Liver (tissue), 3 donors: ENCODE results near the gene KIF1A.

ENCODE experiments used
- ATF3 ChIP-seq: IDR thresholded peaks from 2 replicates; pipeline ENCODE4 v1.6.1; 2016; ENCODE audit warnings: antibody characterized with exemption
- CTCF ChIP-seq: fragments of 150-350 bp; IDR thresholded peaks from 2 replicates; pipeline ENCODE4 v1.5.1; 2017; ENCODE audit warnings: improper control_type of control experiment, low read depth, low read length; ENCODE audit not compliant: missing input control
- EGR1 ChIP-seq, 2 donors: IDR thresholded peaks; 2 replicates each; pipeline ENCODE4 v1.6.1; 2016 to 2018; ENCODE audit warnings: antibody characterized with exemption in 2 of 2, low read depth in 2 of 2
- GABPA ChIP-seq, 2 donors: IDR thresholded peaks in 1 of 2; conservative IDR thresholded peaks in 1 of 2; 2 replicates each; pipeline ENCODE4 v1.6.1; 2016; ENCODE audit warnings: antibody characterized with exemption in 2 of 2, mild to moderate bottlenecking in 1 of 2, moderate library complexity in 1 of 2
- JUND ChIP-seq, 2 donors: IDR thresholded peaks; 2 replicates each; pipeline ENCODE4 v1.6.1; 2016; ENCODE audit warnings: antibody characterized with exemption in 2 of 2
- MAX ChIP-seq: IDR thresholded peaks from 2 replicates; pipeline ENCODE4 v1.6.1; 2016; ENCODE audit warnings: antibody characterized with exemption
- RAD21 ChIP-seq, 2 donors: IDR thresholded peaks; 2 replicates each; pipeline ENCODE4 v1.6.1; 2016; ENCODE audit warnings: antibody characterized with exemption in 2 of 2, mild to moderate bottlenecking in 2 of 2
- REST ChIP-seq: IDR thresholded peaks from 2 replicates; pipeline ENCODE4 v1.6.1; 2016; ENCODE audit warnings: antibody characterized with exemption, mild to moderate bottlenecking
- SP1 ChIP-seq: IDR thresholded peaks from 2 replicates; pipeline ENCODE4 v1.6.1; 2018; ENCODE audit warnings: antibody characterized with exemption, mild to moderate bottlenecking
- TAF1 ChIP-seq: conservative IDR thresholded peaks from 2 replicates; pipeline ENCODE4 v1.6.1; 2016; ENCODE audit warnings: antibody characterized with exemption, mild to moderate bottlenecking
- donor health status: healthy.
- donor health status: healthy.

- TF ChIP-seq GABPA (IDR thresholded peaks at IDR 0.05 in 1 of 2, conservative IDR thresholded peaks at IDR 0.05 in 1 of 2) = no peak
- TF ChIP-seq SP1 = no peak
- no peak for TF ChIP-seq MAX
- TF ChIP-seq CTCF = no peak
- TF ChIP-seq RAD21 (IDR thresholded peaks at IDR 0.05) = no peak
- no peak for TF ChIP-seq EGR1 (IDR thresholded peaks at IDR 0.05; ENCODE audit: low read depth in 2 of 2)
- no peak for TF ChIP-seq JUND (IDR thresholded peaks at IDR 0.05)
- no peak for TF ChIP-seq TAF1
- TF ChIP-seq ATF3 = no peak
- no peak for TF ChIP-seq REST
These were observed 28.0 kb downstream of the KIF1A start for GRCh38 chr2:240791821-240792628.
